ENCODE measurements around the gene KRT4.

Gene KRT4

DNA sequence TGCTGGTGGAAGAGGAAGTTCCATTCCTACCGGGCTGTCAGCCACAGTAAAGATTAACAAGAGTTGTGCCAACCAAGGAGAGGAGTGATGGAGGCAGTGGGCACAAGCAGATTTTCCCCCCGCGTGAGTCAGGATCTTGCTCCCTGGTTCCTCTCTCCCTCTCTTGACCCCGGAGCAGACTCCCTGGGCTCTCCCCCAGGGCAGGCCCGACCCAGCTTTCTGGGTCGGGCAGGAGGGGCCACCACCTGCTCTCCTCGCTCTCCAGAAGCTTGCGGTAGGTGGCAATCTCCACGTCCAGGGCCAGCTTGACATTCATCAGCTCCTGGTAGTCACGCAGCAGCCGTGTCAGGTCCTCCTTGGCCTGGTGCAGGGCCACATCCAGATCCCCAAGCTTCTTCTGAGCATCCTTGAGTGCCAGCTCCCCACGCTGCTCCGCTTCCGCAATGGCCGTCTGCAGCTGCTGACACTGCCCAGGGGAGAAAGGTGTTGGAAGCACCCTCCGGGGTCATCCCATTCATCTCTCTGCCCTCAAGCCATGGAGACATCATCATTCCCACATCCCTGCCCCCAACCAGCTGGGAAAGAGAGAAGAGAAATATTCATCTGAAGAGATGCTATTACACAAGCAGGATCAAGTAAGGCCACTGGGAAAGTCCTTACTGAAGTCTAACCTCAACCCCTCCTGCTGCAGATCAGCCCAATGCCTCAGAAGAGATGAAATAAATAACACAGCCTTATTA, 9.0 kb upstream of the KRT4 start:
- no peak for DNase-seq (ENCODE audit: low spot score)
- in situ Hi-C loops (cut with MboI; ENCODE audit: low sequenced_read_pairs, unreplicated experiment) = no loop called here

DNA sequence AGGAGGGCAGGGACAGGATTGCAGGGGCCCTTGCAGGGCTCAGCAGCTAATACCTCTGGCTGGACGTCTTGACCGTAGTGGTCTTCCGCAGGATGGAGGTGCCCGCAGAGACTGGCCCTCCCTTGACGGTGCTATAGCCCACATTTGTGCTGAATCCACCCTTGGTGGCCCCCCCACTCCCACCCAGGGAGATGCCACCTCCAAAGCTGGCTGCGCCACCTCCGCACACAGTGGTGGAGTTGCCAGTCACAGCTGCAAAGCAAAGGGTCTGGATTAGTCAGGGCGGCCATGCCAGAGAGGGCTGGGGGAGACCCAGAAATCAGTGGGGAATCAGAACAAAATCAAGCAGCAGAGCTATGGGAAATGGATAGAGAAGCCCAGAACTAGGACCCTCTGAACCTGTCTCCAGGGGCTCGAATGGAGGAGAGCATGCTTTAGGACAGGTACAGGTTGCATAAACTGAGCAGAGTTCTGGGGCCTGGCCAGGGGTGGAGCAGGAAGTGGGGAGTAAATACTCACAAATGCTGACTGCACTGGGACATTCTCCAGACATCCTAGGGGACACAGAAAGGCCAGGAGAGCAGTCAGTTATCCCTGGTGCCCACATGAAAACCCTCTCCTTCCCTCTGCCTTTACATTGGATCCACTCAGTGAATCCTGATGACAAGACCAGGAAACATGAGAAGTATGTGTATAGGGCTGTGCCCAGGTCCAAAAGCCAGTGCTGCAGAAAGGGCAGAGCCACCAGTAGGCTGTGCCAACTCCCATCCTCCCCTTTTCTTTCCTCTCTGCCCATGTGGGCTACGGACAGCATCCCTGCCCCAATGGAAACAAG, 8.1 kb upstream of the KRT4 start:
- no peak for DNase-seq (ENCODE audit: low spot score)
- TF ChIP-seq, protein P1, sequence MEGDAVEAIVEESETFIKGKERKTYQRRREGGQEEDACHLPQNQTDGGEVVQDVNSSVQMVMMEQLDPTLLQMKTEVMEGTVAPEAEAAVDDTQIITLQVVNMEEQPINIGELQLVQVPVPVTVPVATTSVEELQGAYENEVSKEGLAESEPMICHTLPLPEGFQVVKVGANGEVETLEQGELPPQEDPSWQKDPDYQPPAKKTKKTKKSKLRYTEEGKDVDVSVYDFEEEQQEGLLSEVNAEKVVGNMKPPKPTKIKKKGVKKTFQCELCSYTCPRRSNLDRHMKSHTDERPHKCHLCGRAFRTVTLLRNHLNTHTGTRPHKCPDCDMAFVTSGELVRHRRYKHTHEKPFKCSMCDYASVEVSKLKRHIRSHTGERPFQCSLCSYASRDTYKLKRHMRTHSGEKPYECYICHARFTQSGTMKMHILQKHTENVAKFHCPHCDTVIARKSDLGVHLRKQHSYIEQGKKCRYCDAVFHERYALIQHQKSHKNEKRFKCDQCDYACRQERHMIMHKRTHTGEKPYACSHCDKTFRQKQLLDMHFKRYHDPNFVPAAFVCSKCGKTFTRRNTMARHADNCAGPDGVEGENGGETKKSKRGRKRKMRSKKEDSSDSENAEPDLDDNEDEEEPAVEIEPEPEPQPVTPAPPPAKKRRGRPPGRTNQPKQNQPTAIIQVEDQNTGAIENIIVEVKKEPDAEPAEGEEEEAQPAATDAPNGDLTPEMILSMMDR (IDR thresholded peaks at IDR 0.05; ENCODE audit: borderline replicate concordance, control extremely low read depth, extremely low read depth, insufficient read depth, missing control alignments) = no peak
- in situ Hi-C loops (cut with MboI; ENCODE audit: low sequenced_read_pairs, unreplicated experiment) = no loop called here

More for the DNA sequence above, 9.0 kb upstream of the KRT4 start:
- TF ChIP-seq, protein P1 (IDR thresholded peaks at IDR 0.05; ENCODE audit: borderline replicate concordance, control extremely low read depth, extremely low read depth, insufficient read depth, missing control alignments) = no peak

DNA sequence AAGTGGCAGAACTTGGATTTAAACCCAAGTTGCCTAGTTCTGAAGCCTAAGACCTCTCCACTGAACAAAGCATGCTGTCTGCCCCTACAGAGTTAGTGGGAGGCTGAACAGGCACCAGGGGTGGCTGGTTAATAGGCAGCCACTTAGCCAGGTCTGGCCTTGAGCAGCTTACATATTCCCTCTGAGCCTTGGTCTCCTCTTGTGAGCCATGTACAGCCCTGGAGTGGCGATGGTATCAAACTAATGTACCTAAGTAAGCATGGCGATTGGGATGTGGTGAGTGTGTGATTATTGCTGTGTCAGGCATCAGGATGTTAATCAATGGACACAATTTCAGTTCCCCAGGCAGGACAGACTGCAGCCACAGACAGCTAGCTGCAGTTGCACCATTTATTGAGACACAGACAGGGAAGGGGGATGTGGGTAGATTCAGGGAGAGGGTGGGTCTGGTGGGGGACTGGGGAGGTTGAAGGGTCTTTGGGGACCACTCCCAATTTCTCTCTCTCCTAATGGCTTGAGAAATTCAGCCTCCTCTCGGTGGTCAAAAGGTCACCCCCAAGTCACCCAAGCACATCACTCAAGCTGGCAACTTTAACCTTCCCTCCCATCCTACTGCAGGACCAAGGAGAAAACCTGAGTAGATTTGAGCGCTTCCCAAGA, 7.3 kb upstream of the KRT4 start:
- no peak for DNase-seq (ENCODE audit: low spot score)
- in situ Hi-C loops (cut with MboI; ENCODE audit: low sequenced_read_pairs, unreplicated experiment) = no loop called here
- TF ChIP-seq, protein P1 (IDR thresholded peaks at IDR 0.05; ENCODE audit: borderline replicate concordance, control extremely low read depth, extremely low read depth, insufficient read depth, missing control alignments) = no peak

DNA sequence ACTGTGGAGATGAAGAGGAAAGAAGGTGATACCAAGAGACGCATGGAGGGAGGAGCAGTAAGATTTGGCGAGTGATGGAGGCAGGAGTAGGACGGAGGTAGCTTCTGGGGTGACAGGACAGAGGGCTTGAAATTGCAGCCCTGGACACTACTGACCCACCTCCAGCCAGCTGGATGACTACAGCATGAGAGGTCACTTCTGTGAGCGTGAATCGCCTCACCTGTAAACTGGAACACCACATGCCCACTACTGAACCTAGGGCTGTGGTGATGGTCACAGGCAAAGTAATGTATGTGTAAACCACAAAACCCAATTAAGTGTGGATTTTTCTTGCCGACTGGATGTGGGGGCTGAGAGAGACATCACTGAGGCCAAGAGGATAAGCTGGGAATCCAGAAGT, 6.6 kb upstream of the KRT4 start:
- TF ChIP-seq, protein P1 (IDR thresholded peaks at IDR 0.05; ENCODE audit: borderline replicate concordance, control extremely low read depth, extremely low read depth, insufficient read depth, missing control alignments) = no peak
- no peak for DNase-seq (ENCODE audit: low spot score)
- in situ Hi-C loops (cut with MboI; ENCODE audit: low sequenced_read_pairs, unreplicated experiment) = no loop called here

DNA sequence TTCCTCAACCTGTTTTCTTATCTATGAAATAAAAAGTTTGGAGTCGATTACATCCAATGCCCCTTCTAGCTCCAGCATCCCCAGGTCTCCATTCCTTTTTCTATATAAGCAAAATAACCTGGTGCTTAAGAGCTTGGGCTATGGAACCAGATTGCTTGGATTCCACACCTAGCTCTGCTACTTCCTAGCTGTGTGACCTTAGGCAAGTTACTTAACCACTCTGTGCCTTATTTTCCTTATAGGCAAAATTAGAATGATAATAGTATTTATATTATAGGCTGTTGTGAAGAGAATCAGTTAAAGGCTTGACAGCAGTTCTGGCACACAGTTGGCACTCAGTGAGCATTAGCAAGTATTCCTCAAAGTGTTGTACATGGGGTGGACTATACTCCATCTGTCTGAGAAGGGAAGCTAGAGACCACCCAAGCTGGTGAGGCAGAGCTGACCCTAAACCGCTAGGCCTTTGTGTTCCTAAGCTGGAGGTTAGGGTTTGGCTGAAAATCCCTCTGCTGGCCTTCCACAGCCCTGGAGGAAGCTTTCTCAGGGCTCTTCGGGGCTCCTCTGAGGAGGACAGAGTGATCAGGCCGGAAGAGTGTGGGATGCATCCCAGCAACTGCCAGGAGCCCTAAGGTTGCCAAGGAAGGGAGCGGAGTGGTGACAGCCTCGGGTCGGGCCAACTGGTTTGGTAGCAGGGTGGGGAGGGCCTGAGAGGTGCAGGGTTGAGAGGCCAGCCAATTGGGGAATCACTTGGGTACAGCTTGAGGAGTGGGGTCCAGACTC, 6.0 kb upstream of the KRT4 start:
- DNase-seq (ENCODE audit: low spot score) = no peak
- TF ChIP-seq, protein P1 (IDR thresholded peaks at IDR 0.05; ENCODE audit: borderline replicate concordance, control extremely low read depth, extremely low read depth, insufficient read depth, missing control alignments) = no peak
- in situ Hi-C loops (cut with MboI; ENCODE audit: low sequenced_read_pairs, unreplicated experiment) = no loop called here

Measured in GM13976 (cell line).